ENCODE results near the gene FAM120B.
"Not testable (repeated sequence)": the region's sequence is repeated elsewhere in the genome, so short reads cannot be mapped to it uniquely, and the experiment has no call there.

The FAM120B gene

DNA sequence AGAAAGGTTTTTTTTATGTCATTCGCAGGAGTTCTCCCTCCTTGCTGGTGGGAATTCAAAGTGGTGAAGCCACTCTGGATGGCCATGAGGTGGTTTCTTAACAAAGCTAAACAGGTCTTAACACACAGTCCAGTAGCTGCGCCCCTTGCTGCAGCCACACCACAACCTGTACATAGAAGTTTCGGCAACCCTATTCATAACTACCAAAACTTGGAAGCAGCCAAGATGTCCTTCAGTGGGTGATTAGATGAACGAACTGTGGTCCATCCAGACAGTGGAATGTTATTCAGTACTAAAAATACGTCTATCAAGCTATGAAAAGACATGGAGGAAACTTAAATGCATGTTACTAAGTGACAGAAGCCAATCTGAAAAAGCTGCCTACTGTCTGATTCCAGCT, 78.9 kb downstream of the FAM120B start:
- DNase-seq, result no peak

GRCh38 chr6:170388113-170388512, 81.6 kb downstream of the FAM120B start:
- DNase-seq, result no peak

- no peak for DNase-seq
These were observed 86.5 kb downstream of the FAM120B start for GRCh38 chr6:170393033-170393432.

DNA sequence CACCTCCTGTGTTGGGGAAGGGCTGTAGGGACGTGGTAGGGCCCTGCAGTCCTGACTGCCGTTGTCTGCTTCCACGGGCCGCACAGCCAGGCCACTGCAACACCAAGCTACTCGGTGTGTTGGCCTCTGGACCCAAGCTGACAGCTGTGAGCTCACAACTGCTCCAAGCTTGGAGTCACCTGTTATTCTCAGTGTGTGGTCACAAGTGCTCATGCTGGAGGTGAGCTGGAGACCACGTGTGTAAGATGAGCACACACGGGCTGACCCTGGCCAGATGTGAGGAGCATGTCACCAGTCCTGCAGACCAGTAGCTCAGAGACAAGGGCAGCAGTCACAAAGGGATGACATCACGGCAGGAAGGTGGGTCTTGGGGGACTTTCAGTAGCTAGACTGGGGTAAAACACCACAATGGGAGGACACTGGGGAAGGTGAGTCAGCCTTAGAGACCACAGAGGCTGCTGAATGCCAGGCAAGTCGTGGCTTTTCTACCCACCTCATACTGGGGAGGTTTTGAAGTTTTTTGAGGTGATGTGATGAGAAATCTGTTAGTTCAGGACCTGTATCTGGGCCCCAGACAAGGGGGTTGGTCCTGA, 87.3 kb downstream of the FAM120B start:
- no peak for DNase-seq

DNA sequence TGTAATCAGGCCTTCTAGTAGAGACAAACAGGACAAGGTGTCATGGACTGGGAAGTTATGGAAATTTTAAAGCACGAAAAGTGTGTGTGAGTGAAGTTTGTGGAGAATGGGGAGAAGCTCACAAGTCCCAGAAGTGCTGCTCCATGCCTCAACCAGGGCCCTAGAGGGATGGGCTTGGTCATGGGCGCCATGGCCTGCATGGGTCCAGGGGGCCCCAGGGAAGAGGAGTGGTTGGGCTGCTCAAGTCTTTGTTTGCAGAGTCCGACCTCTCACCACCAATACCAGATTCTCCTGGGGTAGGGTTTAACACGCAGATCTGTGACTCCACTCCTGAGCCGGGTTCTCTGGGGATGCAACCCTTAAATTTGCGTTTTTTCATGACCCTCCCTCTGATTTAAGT, 88.4 kb downstream of the FAM120B start:
- DNase-seq, result no peak

- DNase-seq, result not testable (repeated sequence)
These were observed 92.3 kb downstream of the FAM120B start for GRCh38 chr6:170398743-170399369.

GRCh38 chr6:170399955-170400558, 93.5 kb downstream of the FAM120B start:
- DNase-seq, result not testable (repeated sequence)

DNA sequence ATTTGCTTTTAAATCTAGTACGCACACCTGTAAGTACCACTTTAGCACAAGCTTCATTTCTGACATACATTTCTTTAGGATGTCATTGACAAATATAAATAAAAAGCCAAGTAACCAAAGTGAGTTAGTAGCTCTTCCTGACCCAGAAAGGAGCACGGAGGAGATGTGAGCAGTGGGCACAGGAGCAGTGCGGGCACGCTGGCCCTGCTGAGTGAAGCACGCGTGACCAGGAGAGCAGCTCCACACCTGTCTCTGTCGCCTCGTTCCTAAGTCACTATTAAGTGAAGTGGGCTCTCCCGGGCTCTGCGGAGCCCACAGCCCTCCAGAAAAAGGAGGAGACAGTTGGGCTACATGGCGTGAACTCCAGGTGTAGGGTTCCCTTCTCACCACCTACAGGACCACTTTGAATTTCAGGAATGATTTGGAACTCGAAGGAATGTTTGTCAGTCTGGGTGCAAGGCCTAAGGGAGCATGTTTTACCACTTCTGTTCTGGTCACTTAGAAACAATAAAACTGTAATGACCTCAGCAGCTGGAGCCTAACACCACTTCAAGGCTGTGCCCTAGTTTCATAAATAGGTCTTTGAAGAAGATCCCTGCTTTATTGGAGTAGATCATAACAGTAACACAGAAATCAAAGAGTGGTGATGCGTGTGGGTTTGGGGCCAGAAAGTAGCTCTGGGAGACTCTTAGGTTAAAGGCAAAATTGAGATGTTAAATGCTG, 95.9 kb downstream of the FAM120B start:
- DNase-seq, result no peak

DNA sequence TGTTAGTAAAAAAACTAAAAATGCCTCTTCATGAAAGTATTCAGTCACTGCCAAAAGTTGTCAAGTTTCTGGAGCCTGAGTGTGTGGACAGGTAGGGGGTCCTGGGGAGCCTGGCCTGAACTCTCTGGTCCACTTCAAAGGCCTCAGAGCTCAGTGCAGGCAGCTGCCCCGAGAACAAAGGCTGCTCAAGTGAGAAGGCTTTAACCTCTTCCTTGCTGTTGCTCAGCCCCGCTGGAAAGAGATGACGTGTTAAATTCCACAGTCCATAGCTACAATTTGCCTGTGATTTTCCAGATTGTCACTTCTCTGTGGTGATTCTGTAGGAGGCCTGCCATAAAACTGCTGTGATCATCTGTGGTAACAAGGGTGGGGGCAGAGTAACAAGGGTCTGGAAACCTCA, 96.9 kb downstream of the FAM120B start:
- DNase-seq, result no peak

DNA sequence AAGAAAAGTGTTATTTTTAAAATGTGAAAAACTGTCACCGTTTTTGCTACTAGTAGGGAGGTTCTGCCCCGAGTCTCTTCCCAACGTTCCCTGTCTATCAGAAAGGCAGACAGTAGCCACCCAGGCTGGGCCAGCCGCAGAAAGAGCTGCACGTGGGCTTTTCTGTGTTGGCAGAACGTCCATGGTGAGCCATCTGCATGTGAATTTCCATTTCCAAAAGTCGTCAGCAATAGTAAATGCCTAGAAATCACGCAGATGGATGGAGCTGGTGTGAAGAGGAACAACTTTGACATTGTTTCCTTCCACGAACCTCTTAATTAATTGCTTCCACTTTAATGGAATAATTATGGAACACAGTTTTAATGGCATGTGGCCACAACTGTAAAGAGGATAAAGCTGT, 97.5 kb downstream of the FAM120B start:
- no peak for DNase-seq

- DNase-seq, result no peak
These were observed 98.1 kb downstream of the FAM120B start for GRCh38 chr6:170404697-170405096.

- no peak for DNase-seq
These were observed 98.9 kb downstream of the FAM120B start for GRCh38 chr6:170405311-170405975.

- no peak for DNase-seq
These were observed 100.6 kb downstream of the FAM120B start for GRCh38 chr6:170407200-170407599.

DNA sequence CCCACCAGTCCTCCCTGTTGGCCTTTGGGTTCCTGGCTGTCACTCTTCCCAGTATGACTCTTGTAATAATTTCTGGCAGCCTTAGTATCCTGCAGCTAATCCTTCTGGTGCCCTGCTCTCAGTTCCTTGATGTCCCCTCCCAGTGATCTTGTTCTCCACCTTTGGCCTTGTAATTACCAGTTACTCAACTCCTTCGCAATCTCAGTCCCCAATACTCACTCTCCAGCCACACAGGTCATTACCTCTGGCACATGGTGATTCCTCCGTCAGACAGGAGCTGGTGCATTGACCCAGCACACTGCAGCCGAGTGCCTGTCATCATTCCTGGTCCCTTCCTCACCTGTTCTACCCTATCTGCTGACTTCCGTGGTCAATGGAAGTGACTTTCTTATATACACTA, 101.4 kb downstream of the FAM120B start:
- DNase-seq, result no peak

DNA sequence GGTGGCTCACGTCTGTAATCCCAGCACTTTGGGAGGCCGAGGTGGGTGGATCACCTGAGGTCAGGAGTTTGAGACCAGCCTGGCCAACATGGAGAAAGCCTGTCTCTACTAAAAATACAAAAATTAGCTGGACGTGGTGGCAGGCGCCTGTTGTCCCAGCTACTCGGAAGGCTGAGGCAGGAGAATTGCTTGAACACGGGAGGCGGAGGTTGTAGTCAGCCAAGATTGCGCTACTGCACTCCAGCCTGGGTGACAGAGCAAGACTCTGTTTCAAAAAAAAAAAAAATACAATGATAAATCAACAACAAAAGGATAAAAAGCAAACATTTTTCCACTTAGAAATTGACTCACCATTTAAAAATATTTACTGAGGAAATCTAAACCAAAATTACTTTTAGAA, 103.2 kb downstream of the FAM120B start:
- not testable (repeated sequence) for DNase-seq

GRCh38 chr6:170410241-170410640, 103.7 kb downstream of the FAM120B start:
- no peak for DNase-seq

GRCh38 chr6:170415318-170415717, 108.8 kb downstream of the FAM120B start:
- DNase-seq, result no peak

GRCh38 chr6:170416303-170416702, 109.7 kb downstream of the FAM120B start:
- DNase-seq, result no peak

DNA sequence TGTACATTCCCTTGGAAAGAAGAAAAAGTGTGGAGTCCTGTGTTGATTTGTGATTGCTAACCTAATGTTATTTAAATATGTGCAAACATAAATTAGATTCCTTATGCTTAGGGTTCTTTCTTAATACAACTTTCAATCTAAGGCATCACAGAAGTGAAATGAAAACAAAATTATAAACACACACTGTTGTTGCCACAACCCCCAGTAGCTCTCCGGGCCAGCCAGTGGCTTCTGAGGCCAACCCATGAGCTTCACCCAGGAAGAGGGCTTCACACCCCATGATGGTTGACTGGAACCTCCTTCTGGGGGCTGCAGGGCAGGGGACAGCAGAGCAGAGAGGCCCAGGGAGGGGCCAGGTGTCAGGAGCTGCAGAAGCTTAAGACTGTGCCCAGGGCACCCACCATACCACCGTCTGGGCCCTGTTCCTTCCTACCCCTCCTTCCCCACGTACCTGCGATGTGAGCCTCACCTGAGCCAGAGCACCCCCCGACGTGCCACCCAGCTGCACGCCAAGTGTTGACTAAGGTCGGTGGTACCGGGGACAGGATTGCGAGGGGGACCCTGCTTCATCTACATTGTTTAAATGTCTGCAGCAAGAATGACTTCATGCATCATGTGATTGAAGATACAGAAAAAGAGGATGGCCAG, 110.5 kb downstream of the FAM120B start:
- no peak for DNase-seq

- DNase-seq, result no peak
These were observed 111.3 kb downstream of the FAM120B start for GRCh38 chr6:170417881-170418280.

- DNase-seq, result no peak
These were observed 113.7 kb downstream of the FAM120B start for GRCh38 chr6:170420283-170420682.
